Ovary (tissue), 3 donors: Measurements from ENCODE around the gene FILIP1L.

Source experiments
- CTCF ChIP-seq, 3 donors: fragments of 450-650 bp in 2 of 3; fragments of 200-600 bp in 1 of 3; IDR thresholded peaks; one replicate each; pipeline versions ENCODE4 v1.5.1 to v1.8.0; 2016 to 2022; ENCODE audit warnings: antibody characterized with exemption in 3 of 3, mild to moderate bottlenecking in 1 of 3
- EP300 ChIP-seq: sonication (generic); formaldehyde crosslinking; IDR thresholded peaks from one replicate; pipeline ENCODE4 v1.6.1; 2017; ENCODE audit warnings: antibody characterized with exemption
- POLR2A ChIP-seq: fragments of 450-650 bp; IDR thresholded peaks from one replicate; pipeline ENCODE4 v1.6.1; 2017; ENCODE audit warnings: antibody characterized with exemption, mild to moderate bottlenecking, moderate library complexity
- donor health status: DM: no; HTN: no; CAD: no.

- TF ChIP-seq POLR2A (no peak), CTCF (IDR thresholded peaks at IDR 0.05) (no peak), EP300 (no peak)
Observed at GRCh38 chr3:99875581-99875928, 238.7 kb downstream of the FILIP1L start.
